ENCODE results near the gene GOLM1.

DNA sequence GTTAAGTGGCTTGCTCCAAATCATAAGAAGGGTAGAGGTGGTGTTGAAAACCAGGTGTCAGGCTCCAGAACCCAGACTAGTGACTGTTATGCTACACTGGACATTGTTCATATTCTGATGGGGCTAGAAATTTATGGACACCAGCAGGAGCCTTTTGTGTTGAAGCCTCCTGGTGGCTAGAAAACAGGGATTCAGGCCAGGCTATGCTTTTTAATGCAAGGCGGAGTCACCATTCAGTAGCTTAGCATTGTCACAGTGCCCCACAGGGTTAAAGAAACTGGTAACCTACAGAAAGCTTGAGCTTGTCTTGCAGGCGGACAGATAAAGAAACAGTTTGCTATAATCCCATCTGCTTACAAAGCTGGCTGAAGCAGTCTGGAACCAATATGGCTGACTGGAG is 23.0 kb upstream of the GOLM1 start:
- TF ChIP-seq CTCF (IDR thresholded peaks at IDR 0.05; ENCODE audit: control extremely low read depth in 1 of 3, insufficient read depth in 1 of 3, low read depth in 1 of 3, low read length in 3 of 3) (0 out of 4 replicates have a peak, but pooled peaks of 1 of the 3 experiments have one; percentile 19), POLR2A (IDR thresholded peaks at IDR 0.05; ENCODE audit: control extremely low read depth in 1 of 2, low read depth in 2 of 2, low read length in 2 of 2) (no peak), RNF2 (IDR thresholded peaks at IDR 0.05; ENCODE audit: borderline replicate concordance, low read depth, low read length, missing control alignments, poor library complexity, severe bottlenecking) (no peak), BRCA1 (IDR thresholded peaks at IDR 0.05; ENCODE audit: low read depth, low read length) (no peak), POLR2AphosphoS5 (IDR thresholded peaks at IDR 0.05; ENCODE audit: low read depth, low read length) (no peak), TBP (IDR thresholded peaks at IDR 0.05; ENCODE audit: low read depth, low read length) (no peak), ATF3 (IDR thresholded peaks at IDR 0.05; ENCODE audit: insufficient read depth, low read depth, low read length) (no peak), ZNF274 (IDR thresholded peaks at IDR 0.05; ENCODE audit: borderline replicate concordance, extremely low read depth, low read length) (no peak), CHD1 (IDR thresholded peaks at IDR 0.05; ENCODE audit: low read depth, low read length) (no peak), MAFK (IDR thresholded peaks at IDR 0.05; ENCODE audit: low read depth, low read length) (no peak), SIN3A (conservative IDR thresholded peaks at IDR 0.05 in 1 of 2, IDR thresholded peaks at IDR 0.05 in 1 of 2; ENCODE audit: low read depth in 1 of 2, low read length in 2 of 2) (no peak), EZH2 (IDR thresholded peaks at IDR 0.05; ENCODE audit: low read depth, low read length, severe bottlenecking) (no peak)
